GM19328 (cell line): ENCODE results near the gene GPR84.
"Not testable (repeated sequence)": the region's sequence is repeated elsewhere in the genome, so short reads cannot be mapped to it uniquely, and the experiment has no call there.

Experiments used
- ATAC-seq: cut with Tn5 transposase; IDR thresholded peaks from one replicate; pipeline ENCODE4 v1.9.1; 2021; ENCODE audit warnings: mild to moderate bottlenecking, moderate library complexity; ENCODE audit not compliant: unreplicated experiment

Gene GPR84

GRCh38 chr12:54328595-54329337 lies 35.5 kb downstream of the GPR84 start:
- no peak for ATAC-seq

GRCh38 chr12:54325442-54326109 lies 38.7 kb downstream of the GPR84 start:
- not testable (repeated sequence) for ATAC-seq

DNA sequence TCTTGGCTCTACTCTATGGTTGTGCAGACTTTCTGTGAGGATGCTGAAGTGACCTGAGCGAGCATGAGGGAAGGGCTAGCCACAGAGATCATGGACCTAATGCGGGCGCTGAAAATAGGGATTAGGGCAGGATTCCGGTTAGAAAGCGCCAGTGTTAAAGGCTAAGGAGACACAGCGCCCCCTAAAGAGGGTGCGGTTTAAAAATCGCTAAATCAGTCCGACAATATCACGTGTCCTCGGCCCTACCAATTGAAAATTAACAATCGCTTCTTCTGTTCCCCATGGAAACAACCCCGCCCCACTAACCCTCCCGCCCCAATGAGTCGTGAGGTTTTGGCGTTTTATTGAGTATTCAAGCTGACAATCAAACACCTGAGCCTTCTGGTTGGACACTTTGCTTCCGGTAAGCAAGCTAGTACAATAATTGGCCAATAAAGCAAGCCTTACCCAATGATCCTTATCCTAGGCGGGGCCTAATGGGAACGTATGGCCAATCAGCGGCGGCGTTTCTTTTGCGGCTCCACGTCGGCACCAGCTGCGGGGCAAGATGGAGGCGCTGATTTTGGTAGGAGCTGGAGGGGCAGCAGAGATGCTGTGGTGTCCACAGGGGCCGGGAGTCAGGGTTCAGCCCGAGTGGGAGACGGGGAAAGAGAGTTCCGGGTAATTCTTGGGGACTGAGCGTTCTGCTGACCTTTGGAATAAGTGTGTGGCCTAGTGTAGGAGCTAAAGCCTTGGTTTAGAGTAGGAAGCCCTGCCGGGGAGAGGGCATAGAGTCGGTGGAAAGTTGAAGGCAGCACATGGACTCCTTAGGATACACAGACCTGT lies 39.5 kb downstream of the GPR84 start, which contains the start of gene COPZ1:
TSS of gene COPZ1 (plus strand) at position 515 of the 825 bp plus-strand sequence. CDS start at position 548, 33 bp downstream.
- peak; percentile 99 for ATAC-seq

DNA sequence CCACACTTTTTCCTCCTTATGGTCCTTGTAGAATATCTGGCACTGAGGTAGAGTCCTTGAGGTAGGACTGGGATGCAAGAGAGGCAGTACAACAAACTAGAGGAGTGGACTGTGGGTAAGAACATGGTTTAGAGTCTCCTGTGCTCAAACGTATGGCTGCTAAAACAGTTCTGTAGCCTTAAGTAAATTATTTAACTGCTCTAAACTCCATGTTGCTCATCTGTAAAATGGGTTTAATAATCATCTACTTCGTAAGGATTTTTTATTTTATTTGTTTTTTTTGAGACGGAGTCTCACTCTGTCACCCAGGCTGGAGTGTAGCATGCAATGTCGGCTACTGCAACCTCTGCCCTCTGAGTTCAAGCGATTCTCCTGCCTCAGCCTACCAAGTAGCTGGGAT lies 42.9 kb downstream of the GPR84 start:
- ATAC-seq: no peak
